HG02884 (cell line): ENCODE measurements around the gene ELOB.

ENCODE experiments used
- ATAC-seq: cut with Tn5 transposase; IDR thresholded peaks from one replicate; pipeline ENCODE4 v1.9.1; 2021; ENCODE audit warnings: mild to moderate bottlenecking, moderate library complexity; ENCODE audit not compliant: unreplicated experiment

ELOB gene

GRCh38 chr16:2769675-2770056, 7.4 kb downstream of the ELOB start:
- ATAC-seq = no peak

- ATAC-seq = no peak
Observed at GRCh38 chr16:2769100-2769529, 8.0 kb downstream of the ELOB start.

DNA sequence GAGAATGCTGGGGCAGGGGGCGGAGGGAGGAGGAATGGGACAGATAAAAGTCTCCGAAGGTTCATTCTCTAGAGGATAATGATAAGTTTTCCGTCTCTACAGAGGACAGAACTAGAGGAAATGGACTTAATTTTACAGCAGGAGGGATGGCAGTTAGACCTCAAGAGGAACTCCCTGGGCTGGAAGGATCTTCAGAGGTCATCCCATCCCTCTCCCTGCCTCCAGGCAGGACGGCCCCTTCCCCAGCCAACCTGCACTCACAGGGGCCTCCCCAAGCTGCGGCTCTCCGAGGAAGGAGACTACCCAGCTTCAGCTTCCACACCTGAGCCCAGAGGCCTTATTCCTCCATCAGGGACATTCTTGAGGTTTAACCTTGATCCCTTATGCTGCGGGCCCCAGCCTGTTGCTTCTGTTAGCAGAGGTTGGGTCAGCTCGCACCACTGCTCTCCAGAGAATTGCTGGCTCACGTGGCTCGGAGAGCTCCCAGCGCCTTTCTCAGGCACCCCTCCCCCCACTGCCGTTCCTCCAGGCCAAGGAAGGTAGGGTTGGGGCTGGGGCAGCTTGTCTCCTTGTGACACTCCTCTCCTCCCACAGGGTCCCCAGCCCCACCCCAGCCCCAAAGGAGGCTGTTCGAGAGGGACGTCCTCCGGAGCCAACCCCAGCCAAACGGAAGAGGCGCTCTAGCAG, 8.5 kb downstream of the ELOB start:
- ATAC-seq = no peak

DNA sequence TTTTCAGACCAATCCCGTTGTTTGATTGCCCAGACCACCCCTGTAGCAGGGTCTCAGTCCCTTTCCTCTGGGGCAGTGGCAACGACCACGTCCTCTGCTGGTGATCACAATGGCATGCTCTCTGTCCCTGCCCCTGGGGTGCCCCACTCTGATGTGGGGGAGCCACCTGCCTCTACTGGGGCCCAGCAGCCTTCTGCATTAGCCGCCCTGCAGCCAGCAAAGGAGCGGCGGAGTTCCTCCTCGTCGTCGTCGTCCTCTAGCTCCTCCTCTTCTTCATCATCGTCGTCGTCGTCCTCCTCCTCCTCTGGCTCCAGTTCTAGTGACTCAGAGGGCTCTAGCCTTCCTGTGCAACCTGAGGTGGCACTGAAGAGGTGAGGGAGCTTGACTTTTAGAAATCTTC, 9.2 kb downstream of the ELOB start:
- ATAC-seq = no peak

- no peak for ATAC-seq
Observed at GRCh38 chr16:2767140-2767731, 9.8 kb downstream of the ELOB start.

- no peak for ATAC-seq
Observed at GRCh38 chr16:2766430-2767139, 10.5 kb downstream of the ELOB start.

GRCh38 chr16:2765462-2766404, 11.3 kb downstream of the ELOB start:
- ATAC-seq = no peak

DNA sequence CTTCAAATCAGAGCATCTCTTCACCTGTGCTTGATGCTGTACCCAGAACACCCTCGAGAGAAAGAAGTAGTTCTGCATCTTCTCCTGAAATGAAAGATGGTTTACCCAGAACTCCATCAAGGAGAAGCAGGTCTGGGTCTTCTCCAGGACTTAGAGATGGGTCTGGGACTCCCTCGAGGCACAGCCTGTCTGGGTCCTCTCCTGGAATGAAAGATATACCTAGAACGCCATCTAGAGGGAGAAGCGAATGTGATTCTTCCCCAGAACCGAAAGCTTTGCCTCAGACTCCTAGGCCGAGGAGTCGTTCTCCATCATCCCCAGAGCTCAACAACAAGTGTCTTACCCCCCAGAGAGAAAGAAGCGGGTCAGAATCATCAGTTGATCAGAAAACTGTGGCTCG, 12.4 kb downstream of the ELOB start:
- no peak for ATAC-seq

DNA sequence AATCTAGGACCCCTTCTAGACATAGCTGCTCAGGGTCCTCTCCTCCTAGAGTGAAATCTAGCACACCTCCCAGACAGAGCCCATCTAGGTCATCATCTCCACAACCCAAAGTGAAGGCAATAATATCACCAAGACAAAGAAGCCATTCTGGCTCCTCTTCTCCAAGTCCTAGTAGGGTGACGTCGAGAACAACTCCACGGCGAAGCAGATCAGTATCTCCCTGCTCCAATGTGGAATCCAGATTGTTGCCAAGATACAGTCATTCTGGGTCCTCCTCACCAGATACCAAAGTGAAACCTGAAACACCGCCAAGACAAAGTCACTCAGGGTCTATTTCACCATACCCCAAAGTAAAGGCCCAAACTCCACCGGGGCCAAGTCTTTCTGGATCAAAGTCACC, 13.9 kb downstream of the ELOB start:
- ATAC-seq = no peak

DNA sequence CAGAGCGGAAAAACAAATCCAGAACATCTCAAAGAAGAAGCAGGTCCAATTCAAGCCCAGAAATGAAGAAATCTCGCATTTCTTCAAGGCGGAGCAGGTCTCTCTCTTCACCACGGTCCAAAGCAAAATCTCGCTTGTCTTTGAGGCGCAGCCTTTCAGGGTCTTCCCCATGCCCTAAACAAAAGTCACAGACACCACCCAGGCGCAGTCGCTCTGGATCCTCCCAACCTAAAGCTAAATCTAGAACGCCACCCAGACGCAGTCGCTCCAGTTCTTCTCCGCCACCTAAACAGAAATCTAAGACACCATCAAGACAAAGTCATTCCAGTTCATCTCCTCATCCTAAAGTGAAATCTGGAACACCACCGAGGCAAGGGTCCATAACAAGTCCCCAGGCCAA, 14.4 kb downstream of the ELOB start:
- ATAC-seq = no peak

GRCh38 chr16:2761886-2762583, 15.0 kb downstream of the ELOB start:
- ATAC-seq = no peak

DNA sequence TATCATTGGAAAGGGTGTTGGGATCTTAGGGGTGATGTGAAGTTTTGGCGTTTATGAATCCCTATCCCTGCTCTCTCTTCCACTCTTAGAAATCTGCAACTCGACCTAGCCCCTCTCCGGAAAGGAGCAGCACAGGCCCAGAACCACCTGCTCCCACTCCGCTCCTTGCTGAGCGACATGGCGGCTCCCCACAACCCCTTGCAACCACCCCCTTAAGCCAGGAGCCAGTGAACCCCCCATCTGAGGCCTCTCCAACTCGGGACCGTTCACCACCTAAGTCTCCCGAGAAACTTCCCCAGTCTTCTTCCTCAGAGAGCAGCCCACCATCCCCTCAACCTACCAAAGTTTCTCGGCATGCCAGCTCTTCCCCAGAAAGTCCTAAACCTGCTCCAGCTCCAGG, 15.6 kb downstream of the ELOB start:
- ATAC-seq = no peak

DNA sequence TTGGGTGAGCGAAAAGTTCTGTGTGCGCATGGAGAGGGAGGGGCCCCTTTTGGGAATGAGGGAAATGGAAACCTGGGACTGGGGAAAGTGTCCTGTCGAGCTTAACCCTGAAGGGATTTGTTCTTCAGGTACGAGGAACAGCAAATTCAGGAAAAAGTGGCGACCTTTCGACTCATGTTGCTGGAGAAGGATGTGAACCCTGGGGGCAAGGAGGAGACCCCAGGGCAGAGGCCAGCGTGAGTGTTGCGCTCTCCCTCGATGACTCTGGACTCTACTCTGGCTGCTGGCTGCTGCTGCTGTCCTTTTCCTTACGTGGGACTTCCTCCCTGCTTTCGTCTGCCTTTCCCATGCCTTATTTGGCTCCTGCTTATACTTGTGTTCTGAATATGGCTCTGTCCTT, 19.7 kb downstream of the ELOB start:
- no peak for ATAC-seq

DNA sequence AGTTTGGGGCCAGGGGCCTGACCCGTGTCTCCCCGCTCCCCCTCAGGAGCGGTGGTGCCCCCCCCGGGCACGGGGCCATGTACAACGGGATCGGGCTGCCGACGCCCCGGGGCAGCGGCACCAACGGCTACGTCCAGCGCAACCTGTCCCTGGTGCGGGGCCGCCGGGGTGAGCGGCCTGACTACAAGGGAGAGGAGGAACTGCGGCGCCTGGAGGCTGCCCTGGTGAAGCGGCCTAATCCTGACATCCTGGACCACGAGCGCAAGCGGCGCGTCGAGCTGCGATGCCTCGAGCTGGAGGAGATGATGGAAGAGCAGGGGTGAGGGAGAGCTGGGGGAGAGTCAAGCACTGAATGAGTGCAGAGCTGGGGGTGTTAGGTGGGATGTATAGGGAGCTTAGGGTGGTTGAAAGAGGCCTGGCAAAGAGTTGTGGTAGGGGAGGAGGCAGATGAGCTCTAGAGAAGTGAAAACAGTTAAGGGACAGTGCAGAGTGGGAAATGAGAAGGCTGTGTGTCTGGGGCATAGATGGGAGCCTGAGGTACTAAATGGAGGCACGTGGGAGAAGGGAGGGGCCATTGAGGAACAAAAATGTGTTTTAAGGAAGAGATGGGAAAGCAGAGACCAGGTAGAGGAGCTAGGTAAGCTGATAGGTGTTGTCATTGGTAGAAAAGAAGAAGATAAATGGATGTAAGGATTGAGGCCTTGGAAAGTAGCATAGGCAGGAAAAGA, 20.6 kb downstream of the ELOB start:
- ATAC-seq = no peak

- no peak for ATAC-seq
Observed at GRCh38 chr16:2755158-2755557, 21.9 kb downstream of the ELOB start.

GRCh38 chr16:2753733-2754020, 23.4 kb downstream of the ELOB start:
- no peak for ATAC-seq

GRCh38 chr16:2752850-2753732, 24.0 kb downstream of the ELOB start:
- ATAC-seq = peak; percentile 34

- ATAC-seq = peak; percentile 76
Observed at GRCh38 chr16:2752035-2752849, 24.8 kb downstream of the ELOB start, which contains the start of gene SRRM2. Gene SRRM2, plus strand, starts transcription at chr16:2752638. Its CDS starts 3,727 bp downstream, at chr16:2756365.
